ENCODE measurements around the gene TMEM125.

Gene TMEM125

GRCh38 chr1:43247256-43247921 is 22.4 kb upstream of the TMEM125 start:
- no peak for DNase-seq

DNA sequence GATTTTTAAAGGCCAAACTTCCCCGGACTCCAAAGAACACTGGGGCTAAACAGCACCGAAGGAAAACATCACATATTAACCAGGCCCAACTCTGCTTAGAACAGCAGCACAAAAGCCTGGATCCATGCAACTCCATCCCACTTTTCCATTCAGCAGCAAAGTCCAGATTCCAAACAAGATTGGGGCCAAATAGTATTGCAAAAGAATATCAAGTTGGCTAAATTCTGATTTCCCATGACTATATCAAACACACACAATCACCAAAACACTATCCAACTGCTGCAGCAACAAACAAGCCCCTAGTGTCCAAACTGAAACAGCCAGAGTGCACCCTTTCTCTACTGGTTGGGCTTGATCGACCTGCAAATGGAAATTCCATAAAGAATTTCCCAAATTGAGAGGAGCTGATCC is 19.4 kb upstream of the TMEM125 start:
- no peak for DNase-seq

DNA sequence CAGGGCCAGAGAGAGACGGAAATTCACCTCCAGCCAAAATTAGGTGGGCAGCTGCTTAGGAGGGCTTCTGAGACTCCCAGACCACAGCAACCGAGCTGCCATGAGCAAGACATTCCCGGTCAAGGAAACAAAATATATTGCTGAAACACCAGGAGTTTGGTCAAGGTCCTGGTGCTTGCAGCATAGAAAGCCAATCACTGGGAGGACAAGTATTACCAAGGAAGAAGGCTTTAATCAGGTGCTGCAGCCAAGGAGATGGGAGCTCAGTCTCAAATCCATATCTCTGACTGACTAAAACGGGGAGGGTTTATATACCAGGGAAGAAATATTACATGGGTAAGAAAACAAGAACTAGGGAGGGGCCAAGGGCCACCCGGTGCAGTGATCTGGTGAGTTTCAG is 18.8 kb upstream of the TMEM125 start:
- no peak for DNase-seq

DNA sequence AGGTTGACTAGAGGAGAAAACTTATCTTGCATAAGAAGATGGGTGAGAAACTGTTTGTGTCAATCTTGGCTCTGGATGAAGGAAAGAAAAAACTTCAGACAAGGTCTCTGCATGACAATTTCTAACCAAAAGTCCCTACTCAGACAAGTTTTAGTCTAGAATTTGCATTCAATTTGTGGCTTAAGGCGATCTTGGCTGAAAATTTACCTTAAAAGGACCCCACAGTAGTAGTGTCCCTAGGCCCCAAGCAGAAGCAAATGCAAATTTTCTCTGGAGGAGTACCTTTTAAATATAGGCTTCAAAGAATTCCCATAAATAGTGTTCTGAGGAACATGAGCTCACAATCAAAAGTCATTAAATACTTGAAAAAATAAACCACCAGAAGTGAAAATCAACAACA is 17.6 kb upstream of the TMEM125 start:
- DNase-seq, result no peak

GRCh38 chr1:43253173-43253572 is 16.6 kb upstream of the TMEM125 start:
- DNase-seq, result no peak

GRCh38 chr1:43253876-43254275 is 15.9 kb upstream of the TMEM125 start:
- DNase-seq, result no peak

DNA sequence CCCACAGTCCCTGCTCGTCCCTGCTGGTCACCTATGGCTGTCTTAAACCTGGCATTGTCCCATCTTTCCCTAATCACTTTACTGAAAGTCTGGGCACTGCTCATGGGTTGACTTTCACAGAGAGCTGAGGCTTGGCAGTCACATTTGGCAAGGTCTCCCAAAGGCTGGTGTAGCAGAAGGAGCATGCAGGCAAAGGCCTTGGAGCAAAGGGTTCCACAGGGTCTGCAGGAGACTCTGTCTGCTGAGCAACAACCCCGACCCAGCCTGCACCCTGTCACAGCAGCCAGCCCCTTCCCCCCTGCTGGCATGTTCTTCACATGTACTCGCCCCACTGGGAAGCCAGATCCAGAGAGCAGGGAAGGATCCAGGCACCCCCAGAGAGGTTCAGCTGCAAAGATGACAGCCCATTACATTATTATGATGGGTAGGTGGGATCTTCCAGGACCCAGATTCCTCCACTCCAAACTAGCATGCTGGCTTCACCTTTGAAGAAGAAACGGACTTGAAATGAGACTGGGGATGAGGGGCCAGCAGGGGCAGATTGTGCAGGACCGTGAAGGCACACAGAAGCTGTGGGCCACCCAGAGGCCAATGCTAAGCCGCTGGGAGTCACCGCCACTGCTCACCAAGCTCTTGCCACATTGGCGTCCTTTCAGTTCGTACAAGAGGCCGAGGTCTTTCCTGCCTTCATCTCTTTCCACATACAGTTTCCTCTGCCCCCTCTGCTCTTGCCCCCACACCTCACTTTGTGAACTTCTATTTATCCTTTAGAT is 14.2 kb upstream of the TMEM125 start:
- no peak for DNase-seq

- DNase-seq, result no peak
These were observed 12.9 kb upstream of the TMEM125 start for GRCh38 chr1:43256675-43257570.

DNA sequence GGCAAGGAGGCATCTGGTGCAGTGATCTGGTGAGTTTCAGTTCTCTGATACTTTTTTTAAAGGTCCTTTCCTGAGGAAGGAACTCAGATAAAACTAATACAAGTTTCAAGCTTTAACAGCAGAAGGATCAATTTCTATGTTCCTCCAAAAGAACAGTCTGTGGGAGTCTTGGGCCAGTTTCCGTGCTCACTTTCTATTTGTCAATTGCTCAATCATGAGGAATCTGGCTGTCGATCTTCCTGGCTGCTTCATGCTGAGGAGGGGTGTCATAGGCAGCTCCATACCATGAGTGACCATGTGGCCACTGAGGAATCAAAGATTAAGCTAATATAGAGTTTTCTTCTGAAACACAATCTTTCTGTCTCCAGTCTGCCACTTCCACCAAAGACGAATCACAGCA is 11.4 kb upstream of the TMEM125 start:
- DNase-seq, result no peak

DNA sequence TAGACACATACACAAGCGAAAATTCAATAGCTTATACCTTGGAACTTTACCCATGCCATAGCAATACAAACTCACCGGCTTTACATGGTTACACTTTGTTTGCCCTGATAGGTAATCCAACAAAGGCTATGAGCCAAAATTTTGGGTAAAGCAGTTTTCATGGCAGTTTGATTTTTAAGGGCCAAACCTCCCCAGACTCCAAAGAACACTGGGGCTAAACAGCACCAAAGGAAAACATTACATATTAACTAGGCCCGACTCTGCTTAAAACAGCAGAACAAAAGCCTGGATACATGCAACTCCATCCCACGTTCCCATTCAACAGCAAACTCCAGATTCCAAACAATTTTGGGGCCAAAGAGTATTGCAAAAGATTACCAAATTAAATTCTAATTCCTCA is 4.4 kb upstream of the TMEM125 start:
- DNase-seq, result no peak

GRCh38 chr1:43266881-43267280 is 2.9 kb upstream of the TMEM125 start:
- no peak for DNase-seq

DNA sequence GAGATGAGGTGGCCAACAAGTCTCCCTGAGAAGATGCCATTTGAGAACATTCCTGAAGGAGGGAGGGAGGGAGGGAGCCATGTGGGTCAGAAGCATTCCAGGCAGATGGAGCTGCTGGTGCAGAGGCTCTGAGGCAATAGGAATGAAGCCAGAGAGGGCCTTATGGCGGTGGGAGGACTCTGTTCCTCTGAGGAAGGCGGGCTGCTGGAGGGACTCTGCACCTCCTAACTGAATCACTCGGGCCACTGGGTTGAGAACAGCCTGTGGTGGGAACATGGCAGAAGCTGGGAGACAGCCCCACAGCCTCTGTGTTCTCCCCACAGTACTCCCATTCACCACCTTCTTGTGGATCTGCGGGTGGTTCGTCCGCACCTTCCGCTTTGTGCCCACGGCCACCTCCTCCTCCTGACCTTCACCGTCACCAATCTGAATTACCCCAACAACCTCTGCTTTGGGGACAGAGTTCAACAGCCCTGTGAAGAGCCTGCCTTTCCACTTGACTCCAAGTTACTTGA is 2.4 kb upstream of the TMEM125 start:
- DNase-seq, result no peak

DNA sequence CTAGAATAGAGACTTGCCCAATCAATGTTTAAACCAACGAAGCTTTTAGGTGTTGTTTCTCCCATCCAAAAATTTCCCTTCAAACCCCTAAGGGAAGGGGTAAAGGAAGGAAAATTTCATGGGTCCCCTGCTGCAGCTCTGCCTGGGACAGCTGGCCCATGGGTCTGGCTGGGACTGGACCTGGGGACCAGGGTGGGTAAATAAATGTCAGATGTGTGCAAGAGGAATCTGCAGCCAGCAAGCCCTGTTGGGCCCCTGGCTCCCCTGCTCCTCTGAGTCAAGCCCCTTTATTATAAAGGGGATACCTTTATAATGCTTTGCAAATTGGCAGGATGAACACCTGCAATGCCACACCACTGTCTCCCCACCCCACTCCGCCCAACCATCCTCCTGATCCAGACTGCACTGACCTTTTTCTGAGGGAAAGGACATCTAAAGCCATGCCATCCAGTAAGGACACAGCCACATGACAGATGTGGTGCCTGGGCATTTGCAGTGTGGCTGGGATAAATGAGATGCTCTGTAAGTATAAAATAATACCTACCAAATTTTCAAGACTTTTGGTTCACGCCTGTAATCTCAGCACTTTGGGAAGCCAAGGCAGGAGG is 1.9 kb upstream of the TMEM125 start:
- no peak for DNase-seq

DNA sequence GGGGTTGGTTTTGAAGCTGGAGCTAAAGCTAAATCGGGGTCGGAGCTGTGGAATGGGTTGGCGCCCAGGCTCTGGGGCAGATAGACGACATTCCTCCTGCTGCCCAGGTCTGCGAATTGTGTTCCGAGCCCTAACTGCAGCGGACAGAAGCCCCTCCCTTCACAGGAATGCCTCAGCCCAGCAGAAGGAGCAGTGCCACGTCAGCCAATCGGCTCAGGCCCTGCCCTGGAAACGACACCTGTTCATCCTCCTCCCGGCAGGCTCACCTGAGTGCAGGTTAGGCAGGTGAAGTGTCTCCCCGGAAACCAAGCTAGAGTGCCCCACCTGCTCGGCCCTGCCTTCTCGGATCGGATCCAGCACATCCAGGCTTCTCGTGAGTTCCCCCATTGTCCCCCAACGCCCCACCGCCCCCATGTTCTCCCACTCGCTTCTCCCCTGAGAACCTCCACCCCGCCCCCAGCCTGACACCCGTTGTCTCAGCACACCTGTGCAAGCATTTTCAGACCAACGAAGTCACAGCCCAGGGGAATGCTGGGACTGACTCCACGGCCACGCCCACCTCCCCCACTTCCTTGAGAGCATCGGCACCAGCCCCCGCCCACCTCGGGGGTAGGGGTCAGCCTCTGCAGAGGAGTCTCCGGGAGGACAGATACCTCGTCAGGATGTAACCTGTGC is 775 bp downstream of the TMEM125 start:
- DNase-seq, result no peak

DNA sequence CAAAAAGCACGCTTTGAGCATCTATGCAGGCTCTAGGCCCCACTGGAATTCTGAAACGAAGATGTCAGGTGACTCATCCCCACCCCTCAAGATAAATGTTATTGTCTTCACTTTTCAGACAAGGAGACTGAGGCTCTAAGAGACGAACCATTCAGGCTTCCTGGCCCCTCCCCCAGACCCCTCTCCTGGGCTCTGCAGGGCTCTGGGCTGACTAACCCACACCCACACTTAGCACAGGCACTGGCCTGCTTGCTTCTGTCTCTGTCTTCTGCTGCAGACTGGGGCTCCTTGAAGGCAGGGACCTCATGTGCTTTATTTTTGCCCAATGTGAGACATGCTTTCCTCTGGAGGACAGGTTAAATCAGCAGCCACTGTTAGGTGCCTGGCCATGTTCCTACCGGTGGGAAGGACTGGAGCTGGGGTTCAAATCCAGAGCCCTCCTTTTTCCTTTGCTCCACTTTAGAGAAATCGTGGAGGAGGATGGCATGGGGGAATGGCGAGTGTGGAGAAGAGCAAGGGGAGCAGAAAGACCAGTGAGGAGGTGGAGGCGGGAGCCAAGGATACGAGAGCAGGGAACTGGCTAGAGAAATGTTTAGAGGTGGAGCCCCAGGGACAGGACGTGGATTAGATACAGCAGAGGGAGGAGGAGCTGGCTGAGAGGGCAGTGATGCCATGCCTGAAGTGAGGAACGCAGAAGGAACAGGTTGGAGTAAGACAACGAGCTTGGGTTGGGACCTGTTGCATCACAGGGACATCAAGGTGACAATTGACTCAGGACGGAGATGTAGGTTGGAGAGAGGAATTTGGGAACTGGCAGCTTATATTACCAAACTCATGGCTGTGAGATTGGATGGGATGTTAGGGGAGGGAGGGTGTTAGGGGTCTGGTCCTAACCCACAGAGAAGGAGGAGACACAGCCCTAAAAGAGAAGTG is 1.7 kb downstream of the TMEM125 start:
- DNase-seq, result no peak

DNA sequence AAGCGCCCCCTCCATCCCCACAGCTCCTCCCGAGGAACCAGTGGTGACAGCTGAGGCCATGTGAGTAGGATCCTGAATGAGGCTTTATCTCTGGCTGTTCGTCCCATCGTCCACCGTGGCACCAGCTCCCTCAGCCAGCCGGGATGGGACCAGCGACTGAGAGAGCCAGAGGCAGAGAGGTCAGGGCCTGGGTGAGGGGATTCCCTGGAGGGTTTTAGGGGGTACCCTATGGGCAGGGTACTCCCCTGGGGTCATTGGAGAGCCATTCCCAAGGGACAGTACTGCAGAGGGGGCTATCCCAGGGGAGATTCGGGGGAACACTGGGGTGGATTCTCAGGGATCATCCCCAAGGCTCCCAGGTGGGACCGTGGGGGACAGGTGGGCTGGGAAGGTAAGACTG is 2.4 kb downstream of the TMEM125 start:
- no peak for DNase-seq

DNA sequence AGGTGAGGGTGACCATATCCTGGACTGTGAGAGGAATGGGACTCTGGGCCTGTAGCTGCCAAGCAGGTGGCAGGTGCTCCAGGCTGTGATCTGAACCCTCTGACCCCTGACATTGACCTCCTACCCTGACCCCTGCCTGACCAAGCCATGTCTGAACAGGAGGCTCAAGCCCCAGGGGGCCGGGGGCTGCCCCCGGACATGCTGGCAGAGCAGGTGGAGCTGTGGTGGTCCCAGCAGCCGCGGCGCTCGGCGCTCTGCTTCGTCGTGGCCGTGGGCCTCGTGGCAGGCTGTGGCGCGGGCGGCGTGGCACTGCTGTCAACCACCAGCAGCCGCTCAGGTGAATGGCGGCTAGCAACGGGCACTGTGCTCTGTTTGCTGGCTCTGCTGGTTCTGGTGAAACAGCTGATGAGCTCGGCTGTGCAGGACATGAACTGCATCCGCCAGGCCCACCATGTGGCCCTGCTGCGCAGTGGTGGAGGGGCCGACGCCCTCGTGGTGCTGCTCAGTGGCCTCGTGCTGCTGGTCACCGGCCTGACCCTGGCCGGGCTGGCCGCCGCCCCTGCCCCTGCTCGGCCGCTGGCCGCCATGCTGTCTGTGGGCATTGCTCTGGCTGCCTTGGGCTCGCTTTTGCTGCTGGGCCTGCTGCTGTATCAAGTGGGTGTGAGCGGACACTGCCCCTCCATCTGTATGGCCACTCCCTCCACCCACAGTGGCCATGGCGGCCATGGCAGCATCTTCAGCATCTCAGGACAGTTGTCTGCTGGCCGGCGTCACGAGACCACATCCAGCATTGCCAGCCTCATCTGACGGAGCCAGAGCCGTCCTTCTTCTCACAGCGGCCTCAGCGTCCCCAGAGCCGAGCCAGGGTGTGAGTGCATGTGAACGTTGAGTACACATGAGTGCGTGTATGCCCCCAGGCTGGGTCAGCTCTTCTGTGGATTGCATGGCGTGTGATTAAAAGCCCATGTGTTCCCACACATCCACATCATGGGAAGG is 3.1 kb downstream of the TMEM125 start:
- DNase-seq, result no peak

- no peak for DNase-seq
These were observed 3.9 kb downstream of the TMEM125 start for GRCh38 chr1:43273708-43274107.

GRCh38 chr1:43274125-43274803 is 4.5 kb downstream of the TMEM125 start:
- DNase-seq, result no peak
